ENCODE data around the gene IL17A. TPM values are rescaled to one million over a fixed set of nuclear protein-coding genes. Genes with fewer than 3 reads are reported as not detected.

IL17A gene
- total RNA-seq, 1 donor from 2014 or later, result not detected

DNA sequence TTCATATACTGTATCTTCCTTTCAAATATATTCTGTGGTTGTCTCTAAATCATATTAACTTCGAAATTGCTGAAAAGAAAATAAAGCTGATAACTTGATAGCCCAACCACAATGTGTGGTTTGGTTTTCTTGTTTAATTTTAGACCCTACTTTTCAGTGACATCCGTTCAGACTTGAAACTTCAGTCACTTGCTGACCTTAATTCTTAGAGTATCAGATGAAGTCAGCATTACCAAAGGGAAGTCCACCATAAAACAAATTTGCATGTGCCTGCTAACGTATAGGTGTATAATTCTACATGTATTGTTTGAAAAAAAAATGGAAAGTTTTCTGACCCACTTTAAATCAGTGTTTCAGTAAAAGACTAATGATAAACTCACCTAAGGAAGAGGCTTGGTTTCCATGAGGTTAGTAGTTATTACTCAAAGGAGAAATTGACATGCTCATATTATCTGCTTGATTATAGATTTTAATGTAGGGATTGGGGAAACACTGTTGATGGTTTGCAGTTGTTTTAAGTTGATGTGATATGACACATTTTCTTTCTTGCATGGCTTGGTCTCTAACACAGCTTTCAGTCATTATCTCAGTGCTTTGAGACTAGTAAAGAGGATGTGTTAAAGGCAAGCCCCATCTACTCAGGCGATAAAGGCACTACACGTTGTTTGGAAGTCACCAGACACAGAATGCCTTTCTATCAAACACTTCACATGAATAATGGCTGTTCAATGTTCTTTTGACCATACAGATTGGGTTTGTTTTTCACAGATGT, 5.2 kb upstream of the IL17A start:
- TF ChIP-seq, protein P1, sequence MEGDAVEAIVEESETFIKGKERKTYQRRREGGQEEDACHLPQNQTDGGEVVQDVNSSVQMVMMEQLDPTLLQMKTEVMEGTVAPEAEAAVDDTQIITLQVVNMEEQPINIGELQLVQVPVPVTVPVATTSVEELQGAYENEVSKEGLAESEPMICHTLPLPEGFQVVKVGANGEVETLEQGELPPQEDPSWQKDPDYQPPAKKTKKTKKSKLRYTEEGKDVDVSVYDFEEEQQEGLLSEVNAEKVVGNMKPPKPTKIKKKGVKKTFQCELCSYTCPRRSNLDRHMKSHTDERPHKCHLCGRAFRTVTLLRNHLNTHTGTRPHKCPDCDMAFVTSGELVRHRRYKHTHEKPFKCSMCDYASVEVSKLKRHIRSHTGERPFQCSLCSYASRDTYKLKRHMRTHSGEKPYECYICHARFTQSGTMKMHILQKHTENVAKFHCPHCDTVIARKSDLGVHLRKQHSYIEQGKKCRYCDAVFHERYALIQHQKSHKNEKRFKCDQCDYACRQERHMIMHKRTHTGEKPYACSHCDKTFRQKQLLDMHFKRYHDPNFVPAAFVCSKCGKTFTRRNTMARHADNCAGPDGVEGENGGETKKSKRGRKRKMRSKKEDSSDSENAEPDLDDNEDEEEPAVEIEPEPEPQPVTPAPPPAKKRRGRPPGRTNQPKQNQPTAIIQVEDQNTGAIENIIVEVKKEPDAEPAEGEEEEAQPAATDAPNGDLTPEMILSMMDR (IDR thresholded peaks at IDR 0.05), result no peak
- no peaks in the 10 kb centered on the region for H3K4me1 Mint-ChIP-seq (ENCODE audit: low read depth)
- no peak overlapping the region for H3K27ac Mint-ChIP-seq (ENCODE audit: unreplicated experiment)
- H3K27me3 Mint-ChIP-seq (ENCODE audit: low read depth), result peaks cover 26% of the 10 kb centered on the region
- H3K36me3 Mint-ChIP-seq (ENCODE audit: low read depth), result no peaks in the 10 kb centered on the region
- no peaks in the 10 kb centered on the region for H3K9me3 Mint-ChIP-seq (ENCODE audit: low read depth)
- DNase-seq (ENCODE audit: low spot score), result no peak
- no peak overlapping the region for H3K4me3 Mint-ChIP-seq (ENCODE audit: unreplicated experiment)

DNA sequence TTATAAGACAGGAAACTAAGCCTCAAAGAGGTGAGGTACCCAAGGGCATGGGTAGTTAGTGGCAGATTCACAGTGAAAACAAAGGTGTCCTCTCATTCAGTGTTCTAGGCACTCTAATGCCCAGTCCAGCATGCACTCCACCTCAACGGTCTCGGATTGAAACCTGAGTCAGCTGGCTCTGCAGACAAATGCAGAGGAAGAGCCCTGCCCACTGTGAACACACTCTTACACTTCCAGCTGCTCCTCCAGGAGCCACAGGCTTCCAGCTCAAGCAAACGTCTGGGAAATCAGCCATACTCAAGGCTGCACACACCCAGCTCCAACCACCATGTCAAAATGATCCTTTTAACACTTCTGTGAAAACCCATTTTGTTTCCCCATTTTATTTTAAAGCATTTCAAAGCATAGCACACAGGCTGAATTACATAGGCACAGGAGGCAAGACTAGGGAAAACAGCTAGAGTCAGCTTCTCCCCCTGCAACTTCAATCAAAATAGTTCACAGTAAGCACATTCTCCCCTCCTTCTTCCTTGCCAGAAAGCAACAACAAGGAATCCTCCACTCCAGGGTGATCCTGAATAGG, 3.0 kb upstream of the IL17A start:
- H3K4me3 Mint-ChIP-seq (ENCODE audit: unreplicated experiment), result no peak overlapping the region
- no peak for DNase-seq (ENCODE audit: low spot score)
- no peaks in the 10 kb centered on the region for H3K9me3 Mint-ChIP-seq (ENCODE audit: low read depth)
- no peaks in the 10 kb centered on the region for H3K4me1 Mint-ChIP-seq (ENCODE audit: low read depth)
- H3K27ac Mint-ChIP-seq (ENCODE audit: unreplicated experiment), result no peak overlapping the region
- TF ChIP-seq, protein P1 (IDR thresholded peaks at IDR 0.05), result no peak
- H3K36me3 Mint-ChIP-seq (ENCODE audit: low read depth), result no peaks in the 10 kb centered on the region
- H3K27me3 Mint-ChIP-seq (ENCODE audit: low read depth), result peaks cover 29% of the 10 kb centered on the region

DNA sequence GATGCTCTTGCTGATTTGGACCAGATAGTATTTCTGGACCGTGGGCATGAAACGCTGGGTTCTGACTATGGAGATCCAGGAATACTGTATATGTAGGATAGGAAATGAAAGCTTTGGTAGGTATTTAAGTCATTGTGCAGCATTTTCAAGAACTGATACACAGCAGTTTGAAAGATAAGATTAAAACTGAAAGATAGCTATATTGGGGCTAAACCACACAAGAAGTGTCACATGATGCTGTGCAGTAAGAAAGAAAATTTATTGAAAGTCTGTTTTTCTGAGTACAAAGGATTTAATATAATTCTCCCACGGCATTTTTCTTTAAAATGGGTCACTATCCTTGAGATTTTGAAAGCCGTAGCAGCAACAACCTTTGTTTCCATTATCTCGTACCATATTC, 305 bp downstream of the IL17A start:
- Mint-ChIP-seq H3K27me3 (ENCODE audit: low read depth) (peaks cover 35% of the 10 kb centered on the region), H3K9me3 (ENCODE audit: low read depth) (no peaks in the 10 kb centered on the region), H3K4me1 (ENCODE audit: low read depth) (no peaks in the 10 kb centered on the region), H3K4me3 (ENCODE audit: unreplicated experiment) (no peak overlapping the region), H3K36me3 (ENCODE audit: low read depth) (no peaks in the 10 kb centered on the region), H3K27ac (ENCODE audit: unreplicated experiment) (no peak overlapping the region)
- no peak for DNase-seq (ENCODE audit: low spot score)
- TF ChIP-seq, protein P1 (IDR thresholded peaks at IDR 0.05), result no peak

DNA sequence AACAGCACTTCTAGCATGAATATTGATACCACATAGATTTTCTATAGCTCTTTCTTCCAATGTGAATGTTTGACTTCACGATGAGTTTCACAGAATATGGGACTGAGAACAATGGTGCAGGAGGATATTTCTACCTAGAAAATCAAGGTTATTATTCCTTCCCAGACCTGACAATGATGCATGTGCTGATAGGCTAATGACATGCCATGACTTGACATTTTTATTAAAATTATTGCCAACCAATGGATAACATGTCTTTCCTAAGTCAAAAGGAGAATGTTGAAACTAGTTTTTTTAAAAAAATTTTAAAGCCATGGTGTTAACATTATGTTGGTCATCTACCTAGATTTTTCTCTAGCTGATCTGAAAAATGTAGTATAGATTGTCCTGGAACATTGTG, 923 bp downstream of the IL17A start:
- DNase-seq (ENCODE audit: low spot score), result no peak
- Mint-ChIP-seq H3K27me3 (ENCODE audit: low read depth) (peaks cover 40% of the 10 kb centered on the region), H3K36me3 (ENCODE audit: low read depth) (no peaks in the 10 kb centered on the region), H3K9me3 (ENCODE audit: low read depth) (no peaks in the 10 kb centered on the region), H3K4me3 (ENCODE audit: unreplicated experiment) (no peak overlapping the region), H3K4me1 (ENCODE audit: low read depth) (no peaks in the 10 kb centered on the region), H3K27ac (ENCODE audit: unreplicated experiment) (no peak overlapping the region)
- TF ChIP-seq, protein P1 (IDR thresholded peaks at IDR 0.05), result no peak

DNA sequence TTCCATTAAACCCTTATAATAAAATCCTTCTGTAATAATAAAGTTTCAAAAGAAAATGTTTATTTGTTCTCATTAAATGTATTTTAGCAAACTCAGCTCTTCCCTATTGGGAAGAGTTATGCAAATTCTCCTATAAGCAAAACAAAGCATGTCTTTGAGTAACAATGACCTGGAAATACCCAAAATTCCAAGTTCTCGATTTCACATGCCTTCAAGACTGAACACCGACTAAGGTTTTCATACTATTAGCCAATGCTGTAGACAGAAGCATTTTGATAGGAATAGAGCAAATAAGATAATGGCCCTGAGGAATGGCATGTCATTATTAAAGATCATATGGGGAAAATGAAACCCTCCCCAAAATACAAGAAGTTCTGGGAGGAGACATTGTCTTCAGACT, 3.8 kb downstream of the IL17A start:
- Mint-ChIP-seq H3K9me3 (ENCODE audit: low read depth) (no peaks in the 10 kb centered on the region), H3K27ac (ENCODE audit: unreplicated experiment) (no peak overlapping the region), H3K36me3 (ENCODE audit: low read depth) (no peaks in the 10 kb centered on the region), H3K27me3 (ENCODE audit: low read depth) (peaks cover 34% of the 10 kb centered on the region), H3K4me3 (ENCODE audit: unreplicated experiment) (no peak overlapping the region), H3K4me1 (ENCODE audit: low read depth) (no peaks in the 10 kb centered on the region)
- DNase-seq (ENCODE audit: low spot score), result no peak
- TF ChIP-seq, protein P1 (IDR thresholded peaks at IDR 0.05), result no peak
